Measurements from ENCODE around the gene LCOR. TPM values are rescaled to one million over a fixed set of nuclear protein-coding genes. Genes with fewer than 3 reads are reported as not detected.

LCOR gene
- total RNA-seq, 4 donors from 2014 or later: 13.0 to 36.8 (median 17.1) TPM

- no peak for TF ChIP-seq POLR2AphosphoS5 (IDR thresholded peaks at IDR 0.05)
- TF ChIP-seq POLR2A (IDR thresholded peaks at IDR 0.05): no peak
- TF ChIP-seq EP300 (IDR thresholded peaks at IDR 0.05): no peak
- no peak for TF ChIP-seq CTCF (IDR thresholded peaks at IDR 0.05)
Measured at GRCh38 chr10:96982149-96982930, 150.2 kb downstream of the LCOR start.

GRCh38 chr10:96984541-96985131, 152.5 kb downstream of the LCOR start:
- H3K4me3 ChIP-seq: no peak overlapping the region
- no peak overlapping the region for H3K27ac ChIP-seq
- DNase-seq (ENCODE audit: low spot score in 2 of 2): no peak
- peaks cover 12% of the 10 kb centered on the region for H3K36me3 ChIP-seq
- no peaks in the 10 kb centered on the region for H3K9me3 ChIP-seq
- no peaks in the 10 kb centered on the region for H3K27me3 ChIP-seq
- TF ChIP-seq CTCF (IDR thresholded peaks at IDR 0.05) (no peak), POLR2AphosphoS5 (IDR thresholded peaks at IDR 0.05) (no peak), EP300 (IDR thresholded peaks at IDR 0.05) (no peak), POLR2A (IDR thresholded peaks at IDR 0.05) (no peak)
- 67% methylated on average over 14 of the region's 14 CpGs for WGBS
- H3K4me1 ChIP-seq: no peaks in the 10 kb centered on the region

More at GRCh38 chr10:96982149-96982930, 150.2 kb downstream of the LCOR start:
- H3K27ac ChIP-seq: no peak overlapping the region
- peaks cover 12% of the 10 kb centered on the region for H3K36me3 ChIP-seq
- no peaks in the 10 kb centered on the region for H3K9me3 ChIP-seq
- H3K4me3 ChIP-seq: no peak overlapping the region
- WGBS: 96% methylated on average over 11 of the region's 12 CpGs
- no peak for DNase-seq (ENCODE audit: low spot score in 2 of 2)
- no peaks in the 10 kb centered on the region for H3K4me1 ChIP-seq
- H3K27me3 ChIP-seq: no peaks in the 10 kb centered on the region

GRCh38 chr10:96986200-96986856, 154.2 kb downstream of the LCOR start:
- Histone ChIP-seq H3K36me3 (peaks cover 5% of the 10 kb centered on the region), H3K9me3 (no peaks in the 10 kb centered on the region), H3K27ac (no peak overlapping the region), H3K27me3 (no peaks in the 10 kb centered on the region), H3K4me3 (no peak overlapping the region), H3K4me1 (no peaks in the 10 kb centered on the region)
- TF ChIP-seq POLR2AphosphoS5 (IDR thresholded peaks at IDR 0.05) (no peak), CTCF (IDR thresholded peaks at IDR 0.05) (no peak), EP300 (IDR thresholded peaks at IDR 0.05) (no peak), POLR2A (IDR thresholded peaks at IDR 0.05) (no peak)
- no peak for DNase-seq (ENCODE audit: low spot score in 2 of 2)
- 95% methylated on average over 6 of the region's 6 CpGs for WGBS

GRCh38 chr10:96987141-96987841, 155.2 kb downstream of the LCOR start:
- WGBS: 48% methylated on average over 2 of the region's 2 CpGs
- no peak for TF ChIP-seq POLR2A (IDR thresholded peaks at IDR 0.05)
- no peak for TF ChIP-seq CTCF (IDR thresholded peaks at IDR 0.05)
- TF ChIP-seq EP300 (IDR thresholded peaks at IDR 0.05): no peak
- no peak overlapping the region for H3K4me3 ChIP-seq
- no peaks in the 10 kb centered on the region for H3K36me3 ChIP-seq
- no peaks in the 10 kb centered on the region for H3K27me3 ChIP-seq
- H3K27ac ChIP-seq: no peak overlapping the region
- H3K4me1 ChIP-seq: no peaks in the 10 kb centered on the region
- no peaks in the 10 kb centered on the region for H3K9me3 ChIP-seq
- no peak for DNase-seq (ENCODE audit: low spot score in 2 of 2)

Measured in suprapubic skin (tissue), 4 donors.